ENCODE results near the gene LIMD2.

- TF ChIP-seq EZH2phosphoT487 (IDR thresholded peaks at IDR 0.05; ENCODE audit: low read length) = no peak
- TF ChIP-seq, protein P1, sequence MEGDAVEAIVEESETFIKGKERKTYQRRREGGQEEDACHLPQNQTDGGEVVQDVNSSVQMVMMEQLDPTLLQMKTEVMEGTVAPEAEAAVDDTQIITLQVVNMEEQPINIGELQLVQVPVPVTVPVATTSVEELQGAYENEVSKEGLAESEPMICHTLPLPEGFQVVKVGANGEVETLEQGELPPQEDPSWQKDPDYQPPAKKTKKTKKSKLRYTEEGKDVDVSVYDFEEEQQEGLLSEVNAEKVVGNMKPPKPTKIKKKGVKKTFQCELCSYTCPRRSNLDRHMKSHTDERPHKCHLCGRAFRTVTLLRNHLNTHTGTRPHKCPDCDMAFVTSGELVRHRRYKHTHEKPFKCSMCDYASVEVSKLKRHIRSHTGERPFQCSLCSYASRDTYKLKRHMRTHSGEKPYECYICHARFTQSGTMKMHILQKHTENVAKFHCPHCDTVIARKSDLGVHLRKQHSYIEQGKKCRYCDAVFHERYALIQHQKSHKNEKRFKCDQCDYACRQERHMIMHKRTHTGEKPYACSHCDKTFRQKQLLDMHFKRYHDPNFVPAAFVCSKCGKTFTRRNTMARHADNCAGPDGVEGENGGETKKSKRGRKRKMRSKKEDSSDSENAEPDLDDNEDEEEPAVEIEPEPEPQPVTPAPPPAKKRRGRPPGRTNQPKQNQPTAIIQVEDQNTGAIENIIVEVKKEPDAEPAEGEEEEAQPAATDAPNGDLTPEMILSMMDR (IDR thresholded peaks at IDR 0.05; ENCODE audit: low read length) = no peak
These were observed 1.5 kb upstream of the LIMD2 start for GRCh38 chr17:63701456-63701820.
